ENCODE data around the gene NKD2. TPM values are rescaled to one million over a fixed set of nuclear protein-coding genes. Genes with fewer than 3 reads are reported as not detected.

The NKD2 gene, protein sequence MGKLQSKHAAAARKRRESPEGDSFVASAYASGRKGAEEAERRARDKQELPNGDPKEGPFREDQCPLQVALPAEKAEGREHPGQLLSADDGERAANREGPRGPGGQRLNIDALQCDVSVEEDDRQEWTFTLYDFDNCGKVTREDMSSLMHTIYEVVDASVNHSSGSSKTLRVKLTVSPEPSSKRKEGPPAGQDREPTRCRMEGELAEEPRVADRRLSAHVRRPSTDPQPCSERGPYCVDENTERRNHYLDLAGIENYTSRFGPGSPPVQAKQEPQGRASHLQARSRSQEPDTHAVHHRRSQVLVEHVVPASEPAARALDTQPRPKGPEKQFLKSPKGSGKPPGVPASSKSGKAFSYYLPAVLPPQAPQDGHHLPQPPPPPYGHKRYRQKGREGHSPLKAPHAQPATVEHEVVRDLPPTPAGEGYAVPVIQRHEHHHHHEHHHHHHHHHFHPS
- total RNA-seq (2022; extraction: Qiagen RNA extraction): 17.1 to 25.9 TPM (median 23.5 TPM) in 5 replicates

DNA sequence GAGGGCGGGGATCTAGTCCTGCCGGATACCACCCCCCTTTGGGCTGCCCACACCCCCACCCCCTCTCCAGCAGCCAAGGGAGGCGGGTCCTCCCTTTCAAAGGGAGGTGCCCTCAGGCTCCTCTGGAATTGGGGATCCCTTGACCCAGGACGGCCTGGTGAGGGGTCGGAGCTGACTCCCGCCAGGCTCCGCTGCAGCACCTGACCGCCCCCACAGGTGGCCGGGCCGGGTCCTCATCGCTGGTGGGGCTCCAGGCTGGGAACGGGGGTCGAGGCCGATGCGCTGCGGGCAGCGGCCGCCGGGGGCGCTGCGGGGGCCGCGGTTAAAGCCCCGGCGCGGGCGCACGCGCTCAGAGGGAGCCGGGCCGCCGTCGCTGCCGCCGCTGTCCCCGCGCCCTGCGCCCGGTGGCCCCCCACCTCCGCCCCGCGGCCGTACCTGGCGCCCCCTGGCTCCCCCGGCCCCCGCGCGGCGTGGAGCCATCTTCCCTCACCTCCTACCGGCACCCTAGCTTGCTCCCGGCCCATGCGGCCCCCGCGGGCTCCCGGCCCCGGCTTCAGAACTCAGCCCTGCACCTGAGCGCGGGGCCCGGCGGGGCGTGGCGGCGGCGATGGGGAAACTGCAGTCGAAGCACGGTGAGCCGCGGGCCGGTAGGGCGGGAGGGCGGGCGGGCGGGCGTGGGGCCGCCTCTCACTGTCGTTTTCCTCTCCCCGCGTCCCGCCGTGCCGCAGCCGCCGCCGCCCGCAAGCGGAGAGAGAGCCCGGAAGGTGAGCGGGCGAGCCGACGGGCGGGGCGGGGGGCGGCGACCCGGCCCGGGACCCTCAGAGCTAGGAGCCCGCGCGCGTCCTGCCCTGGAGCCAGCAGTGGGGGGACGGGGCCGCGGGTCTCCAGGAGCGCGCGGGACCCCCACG, at the start of gene NKD2:
TSS of gene NKD2 (plus strand) at position 352 of the 908 bp plus-strand sequence. CDS start at position 608, 256 bp downstream.

Other genes with a start within 250 kb of the NKD2 start
- gene ZDHHC11B, start 224.1 kb upstream of the NKD2 start, total RNA-seq (2022; extraction: Qiagen RNA extraction): 0.87 to 1.4 TPM (median 1.3 TPM) in 5 replicates
- 7.8 to 22.3 TPM (median 15.6 TPM) in 5 replicates for gene ZDHHC11, start 157.8 kb upstream of the NKD2 start, total RNA-seq (2022; extraction: Qiagen RNA extraction)
- gene BRD9, start 116.0 kb upstream of the NKD2 start, total RNA-seq (2022; extraction: Qiagen RNA extraction): 35.8 to 41.4 TPM (median 38.7 TPM) in 5 replicates
- gene TRIP13, start 115.9 kb upstream of the NKD2 start, total RNA-seq (2022; extraction: Qiagen RNA extraction): 63.1 to 74.5 TPM (median 72.4 TPM) in 5 replicates
- 19.0 to 32.6 TPM (median 29.5 TPM) in 5 replicates for gene SLC12A7, start 103.3 kb downstream of the NKD2 start, total RNA-seq (2022; extraction: Qiagen RNA extraction)
- gene SLC6A19, start 192.8 kb downstream of the NKD2 start, total RNA-seq (2022; extraction: Qiagen RNA extraction): 0.32 to 0.66 TPM (median 0.64 TPM) in 5 replicates
- gene SLC6A18, start 216.6 kb downstream of the NKD2 start, total RNA-seq (2022; extraction: Qiagen RNA extraction): not detected in 5 replicates